ENCODE measurements around the gene TACR1.
"Not testable (repeated sequence)": the region's sequence is repeated elsewhere in the genome, so short reads cannot be mapped to it uniquely, and the experiment has no call there.

The TACR1 gene

DNA sequence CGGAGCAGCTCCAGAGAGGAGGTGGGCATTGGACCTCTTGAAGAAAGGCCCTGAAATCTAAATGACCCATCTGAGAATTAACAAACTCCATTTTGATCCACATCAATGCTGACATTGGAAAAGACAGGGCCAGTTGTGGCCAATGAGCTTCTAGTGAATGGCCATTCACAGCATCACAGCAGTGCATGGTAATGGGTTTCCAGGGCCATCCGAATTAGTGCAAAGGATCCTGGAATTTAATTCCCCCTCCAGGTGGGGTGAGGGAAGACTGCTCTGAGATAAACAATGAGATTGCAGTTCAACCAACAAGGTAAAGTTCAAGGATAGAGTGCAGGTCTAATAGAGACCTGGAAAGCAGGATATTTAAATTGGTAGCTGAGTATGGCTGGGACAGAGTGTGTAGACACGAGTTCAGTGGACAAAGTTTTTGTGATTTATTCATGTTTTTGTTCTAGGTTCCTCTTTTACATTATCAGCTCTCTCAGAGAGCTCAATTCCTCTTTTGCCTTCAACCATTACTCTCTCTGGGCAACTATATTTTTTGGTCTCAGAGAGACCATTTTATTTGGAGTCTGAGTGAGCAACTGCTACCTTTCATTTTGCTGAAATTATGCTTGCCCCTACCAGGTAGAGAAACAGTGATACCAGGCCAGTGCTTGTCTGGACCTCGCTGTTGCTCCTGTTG, 5.0 kb downstream of the TACR1 start:
- no peak for DNase-seq (ENCODE audit: low read depth)

DNA sequence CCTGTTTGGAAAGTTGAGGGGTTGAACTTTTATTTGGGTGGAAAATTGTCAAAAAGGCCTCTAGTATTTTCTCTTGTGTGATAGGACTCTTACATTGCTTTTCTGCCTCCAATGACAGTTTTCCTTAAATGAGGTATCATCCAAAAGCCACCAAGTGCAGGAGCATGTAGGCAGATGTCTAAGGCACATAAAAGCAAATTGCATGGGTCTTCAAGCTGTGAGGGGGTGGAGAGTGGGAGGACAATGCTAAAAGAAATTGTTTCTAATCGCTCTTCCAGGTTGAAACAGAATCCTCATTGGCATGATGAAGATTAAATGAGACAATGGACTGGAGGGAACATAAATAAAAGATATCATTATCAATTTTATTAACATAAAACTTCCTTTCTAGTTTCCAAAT, 6.8 kb downstream of the TACR1 start:
- DNase-seq (ENCODE audit: low read depth): no peak

GRCh38 chr2:75190271-75190990, 8.9 kb downstream of the TACR1 start:
- DNase-seq (ENCODE audit: low read depth): no peak

GRCh38 chr2:75186821-75187220, 12.5 kb downstream of the TACR1 start:
- DNase-seq (ENCODE audit: low read depth): no peak

DNA sequence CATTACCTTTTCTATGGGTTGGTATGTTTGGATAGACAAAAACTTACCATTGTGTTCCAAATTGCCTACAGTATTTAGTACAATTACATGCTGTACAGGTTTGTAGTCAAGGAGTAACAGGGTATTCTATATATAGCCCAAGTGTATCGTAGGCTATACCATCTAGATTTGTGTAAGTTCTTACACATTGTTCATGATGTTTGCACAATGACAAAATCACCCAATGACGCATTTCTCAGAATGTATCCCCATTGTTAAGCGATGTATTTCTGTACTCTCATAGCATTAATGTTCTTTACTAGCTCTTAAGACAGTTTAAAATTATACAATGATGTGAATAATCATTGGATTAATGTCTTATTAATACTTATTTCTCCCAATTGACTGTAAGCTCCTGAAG, 16.7 kb downstream of the TACR1 start:
- DNase-seq (ENCODE audit: low read depth): no peak

GRCh38 chr2:75180476-75180875, 18.8 kb downstream of the TACR1 start:
- DNase-seq (ENCODE audit: low read depth): no peak

DNA sequence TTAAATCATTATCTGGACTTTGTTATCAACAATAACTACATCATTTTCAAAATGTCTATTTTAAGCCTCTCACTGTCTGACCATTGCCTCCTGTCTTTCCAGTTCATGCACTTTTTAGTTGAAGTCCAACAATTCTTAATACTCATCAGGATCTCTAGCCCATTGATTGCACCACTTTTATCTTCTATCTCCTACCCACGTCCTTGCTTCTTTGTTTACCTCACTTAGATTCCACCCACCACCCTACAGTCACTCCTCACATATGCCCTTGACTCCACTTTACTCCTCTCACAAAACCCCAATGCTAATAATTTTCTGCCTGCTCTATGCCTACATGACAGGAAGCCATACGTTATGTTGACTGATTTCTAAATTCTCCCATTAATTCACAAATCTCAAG, 21.9 kb downstream of the TACR1 start:
- DNase-seq (ENCODE audit: low read depth): no peak

DNA sequence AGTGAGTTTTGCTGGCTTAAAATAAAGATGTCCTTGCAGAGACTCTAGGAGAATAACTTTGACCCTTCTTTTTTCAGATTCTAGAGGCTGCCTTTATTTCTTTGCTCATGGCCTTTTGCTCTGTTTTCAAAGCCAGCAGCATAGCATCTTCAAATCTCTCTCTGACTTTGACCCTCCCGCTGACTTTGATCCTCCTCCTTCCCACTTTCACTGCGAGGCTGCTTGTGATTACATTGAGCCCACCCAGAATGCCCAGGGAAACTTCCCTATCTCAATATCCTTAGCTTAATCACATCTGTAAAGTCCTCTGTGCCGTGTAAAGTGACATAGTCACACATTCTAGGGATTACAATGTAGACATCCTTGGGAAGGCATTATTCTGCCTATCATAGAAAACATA, 23.9 kb downstream of the TACR1 start:
- DNase-seq (ENCODE audit: low read depth): no peak

GRCh38 chr2:75174981-75175380, 24.3 kb downstream of the TACR1 start:
- DNase-seq (ENCODE audit: low read depth): no peak

GRCh38 chr2:75174519-75174918, 24.8 kb downstream of the TACR1 start:
- DNase-seq (ENCODE audit: low read depth): no peak

- DNase-seq (ENCODE audit: low read depth): no peak
Observed at GRCh38 chr2:75173740-75174139, 25.6 kb downstream of the TACR1 start.

DNA sequence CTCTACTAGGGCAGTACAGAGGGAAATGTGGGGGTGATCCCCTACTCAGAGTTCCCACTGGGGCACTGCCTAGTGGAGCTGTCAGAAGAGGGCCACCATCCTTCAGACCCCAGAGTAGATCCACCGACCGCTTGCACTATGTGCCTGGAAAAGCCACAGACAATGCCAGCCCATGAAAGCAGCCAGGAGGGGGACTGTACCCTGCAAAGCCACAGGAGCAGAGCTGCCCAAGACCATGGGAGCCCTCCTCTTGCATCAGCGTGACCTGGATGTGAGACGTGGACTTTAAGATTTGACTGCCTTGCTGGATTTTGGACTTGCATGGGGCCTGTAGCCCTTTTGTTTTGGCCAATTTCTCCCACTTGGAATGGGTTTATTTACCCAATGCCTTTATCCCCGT, 27.9 kb downstream of the TACR1 start:
- not testable (repeated sequence) for DNase-seq (ENCODE audit: low read depth)

GRCh38 chr2:75170889-75171288, 28.4 kb downstream of the TACR1 start:
- DNase-seq (ENCODE audit: low read depth): no peak

GRCh38 chr2:75168186-75168585, 31.1 kb downstream of the TACR1 start:
- no peak for DNase-seq (ENCODE audit: low read depth)

- DNase-seq (ENCODE audit: low read depth): no peak
Observed at GRCh38 chr2:75166491-75166890, 32.8 kb downstream of the TACR1 start.

DNA sequence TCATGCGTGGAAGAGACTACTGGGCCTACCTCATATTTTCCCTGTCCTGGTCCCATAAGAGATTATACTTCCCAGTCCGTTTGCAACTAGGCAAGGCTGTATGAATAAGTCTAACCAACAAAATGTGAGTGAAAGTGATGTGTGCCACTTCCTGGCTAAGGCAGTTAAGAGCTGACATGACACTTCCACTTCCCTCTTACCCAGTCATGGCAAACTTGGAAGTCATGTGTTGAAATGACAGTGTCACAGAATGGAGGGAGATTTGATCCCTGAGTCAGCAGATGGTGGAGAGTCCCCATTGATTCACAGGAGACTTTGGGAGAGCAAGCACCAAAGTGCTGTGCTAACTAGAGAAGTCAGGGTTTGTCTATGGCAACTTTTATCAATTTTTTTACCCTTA, 36.4 kb downstream of the TACR1 start:
- DNase-seq (ENCODE audit: low read depth): no peak

GRCh38 chr2:75162259-75162658, 37.1 kb downstream of the TACR1 start:
- no peak for DNase-seq (ENCODE audit: low read depth)

- DNase-seq (ENCODE audit: low read depth): no peak
Observed at GRCh38 chr2:75157435-75157834, 41.9 kb downstream of the TACR1 start.

GRCh38 chr2:75155115-75155514, 44.2 kb downstream of the TACR1 start:
- no peak for DNase-seq (ENCODE audit: low read depth)

GRCh38 chr2:75153221-75153620, 46.1 kb downstream of the TACR1 start:
- DNase-seq (ENCODE audit: low read depth): no peak

GRCh38 chr2:75152243-75152642, 47.1 kb downstream of the TACR1 start:
- DNase-seq (ENCODE audit: low read depth): not testable (repeated sequence)

DNA sequence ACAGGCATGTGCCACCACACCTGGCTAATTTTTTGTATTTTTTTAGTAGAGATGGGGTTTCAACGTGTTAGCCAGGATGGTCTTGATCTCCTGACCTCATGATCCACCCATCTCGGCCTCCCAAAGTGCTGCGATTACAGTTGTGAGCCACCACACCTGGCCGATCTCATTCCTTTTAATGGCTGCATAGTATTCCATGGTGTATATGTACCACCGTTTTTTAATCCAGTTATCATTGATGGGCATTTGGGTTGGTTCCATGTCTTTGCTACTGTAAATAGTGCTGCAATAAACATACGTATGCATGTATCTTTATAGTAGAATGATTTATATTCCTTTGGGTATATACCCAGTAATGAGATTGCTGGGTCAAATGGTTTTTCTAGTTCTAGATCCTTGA, 51.4 kb downstream of the TACR1 start:
- not testable (repeated sequence) for DNase-seq (ENCODE audit: low read depth)

GRCh38 chr2:75146606-75147332, 52.6 kb downstream of the TACR1 start:
- DNase-seq (ENCODE audit: low read depth): no peak

Measured in stimulated activated CD8-positive, alpha-beta memory T cell treated with anti-CD3 and anti-CD28 coated beads, Interleukin-12 subunit alpha, Interleukin-12 subunit beta, amount 100 ng/mL, for 1 hour (primary cell).